GM21447 (cell line): Measurements from ENCODE around the gene CYTH1.

Source experiments
- ATAC-seq: cut with Tn5 transposase; IDR thresholded peaks from one replicate; pipeline ENCODE4 v1.9.1; 2021; ENCODE audit not compliant: unreplicated experiment

The CYTH1 gene

GRCh38 chr17:78737332-78737731 lies 44.7 kb downstream of the CYTH1 start:
- no peak for ATAC-seq

- peak; percentile 49 for ATAC-seq
Observed at GRCh38 chr17:78736526-78737079, 45.5 kb downstream of the CYTH1 start.

- peak; percentile 1 for ATAC-seq
Observed at GRCh38 chr17:78735832-78736525, 46.1 kb downstream of the CYTH1 start.

GRCh38 chr17:78734793-78735641 lies 47.1 kb downstream of the CYTH1 start:
- ATAC-seq, result no peak

GRCh38 chr17:78732354-78732753 lies 49.7 kb downstream of the CYTH1 start:
- no peak for ATAC-seq

GRCh38 chr17:78731904-78732303 lies 50.2 kb downstream of the CYTH1 start:
- no peak for ATAC-seq

GRCh38 chr17:78729641-78730040 lies 52.4 kb downstream of the CYTH1 start:
- ATAC-seq, result no peak

- ATAC-seq, result no peak
Observed at GRCh38 chr17:78728495-78728894, 53.6 kb downstream of the CYTH1 start.

- no peak for ATAC-seq
Observed at GRCh38 chr17:78727476-78728229, 54.4 kb downstream of the CYTH1 start.

- no peak for ATAC-seq
Observed at GRCh38 chr17:78727057-78727456, 55.0 kb downstream of the CYTH1 start.

- ATAC-seq, result no peak
Observed at GRCh38 chr17:78726513-78726912, 55.6 kb downstream of the CYTH1 start.

GRCh38 chr17:78725448-78726021 lies 56.5 kb downstream of the CYTH1 start:
- ATAC-seq, result peak; percentile 38

GRCh38 chr17:78724999-78725398 lies 57.1 kb downstream of the CYTH1 start:
- no peak for ATAC-seq

GRCh38 chr17:78724544-78724943 lies 57.5 kb downstream of the CYTH1 start:
- no peak for ATAC-seq

- ATAC-seq, result no peak
Observed at GRCh38 chr17:78723957-78724356, 58.1 kb downstream of the CYTH1 start.

GRCh38 chr17:78723001-78723796 lies 58.9 kb downstream of the CYTH1 start:
- ATAC-seq, result no peak

- no peak for ATAC-seq
Observed at GRCh38 chr17:78722246-78722761, 59.8 kb downstream of the CYTH1 start.

GRCh38 chr17:78719630-78720298 lies 62.3 kb downstream of the CYTH1 start:
- no peak for ATAC-seq

- ATAC-seq, result no peak
Observed at GRCh38 chr17:78718575-78719208, 63.4 kb downstream of the CYTH1 start.
